GM12865 (cell line): ENCODE measurements around the gene SPRY4.
"Not testable (repeated sequence)": the region's sequence is repeated elsewhere in the genome, so short reads cannot be mapped to it uniquely, and the experiment has no call there.

ENCODE experiments used
- DNase-seq: peaks from one replicate; pipeline ENCODE4 v3.0.0; 2010; ENCODE audit warnings: low read depth
- H3K4me3 ChIP-seq: 2 replicates; pipeline ENCODE4 v1.5.1; 2011; ENCODE audit warnings: mild to moderate bottlenecking, low read depth, low read length, control low read depth
- TF ChIP-seq, protein P1 (sequence below): IDR thresholded peaks from 2 replicates; pipeline ENCODE4 v1.5.1; 2011; ENCODE audit warnings: low read length, control low read depth, low read depth, inconsistent platforms; ENCODE audit not compliant: insufficient read depth; ENCODE audit errors: missing control alignments

SPRY4 gene

DNA sequence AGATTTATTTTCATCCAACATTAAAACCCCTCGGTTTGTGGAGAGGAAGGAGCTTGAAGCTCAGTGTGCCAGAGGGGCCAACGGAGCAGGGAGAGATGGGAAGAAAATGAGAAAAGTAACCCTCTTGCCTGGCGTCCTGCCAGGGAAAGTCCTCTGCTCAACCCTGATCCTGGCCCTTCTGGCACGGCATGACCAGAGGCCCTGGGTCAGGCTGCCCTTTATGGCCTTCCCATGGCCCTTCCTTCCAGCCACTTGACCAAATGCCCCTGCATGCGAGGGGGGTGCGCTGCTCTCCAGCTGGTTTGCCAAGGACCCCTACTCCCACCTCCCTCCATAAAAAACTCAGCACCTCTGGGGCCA is 43.8 kb downstream of the SPRY4 start:
- TF ChIP-seq, protein P1, sequence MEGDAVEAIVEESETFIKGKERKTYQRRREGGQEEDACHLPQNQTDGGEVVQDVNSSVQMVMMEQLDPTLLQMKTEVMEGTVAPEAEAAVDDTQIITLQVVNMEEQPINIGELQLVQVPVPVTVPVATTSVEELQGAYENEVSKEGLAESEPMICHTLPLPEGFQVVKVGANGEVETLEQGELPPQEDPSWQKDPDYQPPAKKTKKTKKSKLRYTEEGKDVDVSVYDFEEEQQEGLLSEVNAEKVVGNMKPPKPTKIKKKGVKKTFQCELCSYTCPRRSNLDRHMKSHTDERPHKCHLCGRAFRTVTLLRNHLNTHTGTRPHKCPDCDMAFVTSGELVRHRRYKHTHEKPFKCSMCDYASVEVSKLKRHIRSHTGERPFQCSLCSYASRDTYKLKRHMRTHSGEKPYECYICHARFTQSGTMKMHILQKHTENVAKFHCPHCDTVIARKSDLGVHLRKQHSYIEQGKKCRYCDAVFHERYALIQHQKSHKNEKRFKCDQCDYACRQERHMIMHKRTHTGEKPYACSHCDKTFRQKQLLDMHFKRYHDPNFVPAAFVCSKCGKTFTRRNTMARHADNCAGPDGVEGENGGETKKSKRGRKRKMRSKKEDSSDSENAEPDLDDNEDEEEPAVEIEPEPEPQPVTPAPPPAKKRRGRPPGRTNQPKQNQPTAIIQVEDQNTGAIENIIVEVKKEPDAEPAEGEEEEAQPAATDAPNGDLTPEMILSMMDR, result no peak
- no peak for DNase-seq
- H3K4me3 ChIP-seq, result no peak overlapping the region

DNA sequence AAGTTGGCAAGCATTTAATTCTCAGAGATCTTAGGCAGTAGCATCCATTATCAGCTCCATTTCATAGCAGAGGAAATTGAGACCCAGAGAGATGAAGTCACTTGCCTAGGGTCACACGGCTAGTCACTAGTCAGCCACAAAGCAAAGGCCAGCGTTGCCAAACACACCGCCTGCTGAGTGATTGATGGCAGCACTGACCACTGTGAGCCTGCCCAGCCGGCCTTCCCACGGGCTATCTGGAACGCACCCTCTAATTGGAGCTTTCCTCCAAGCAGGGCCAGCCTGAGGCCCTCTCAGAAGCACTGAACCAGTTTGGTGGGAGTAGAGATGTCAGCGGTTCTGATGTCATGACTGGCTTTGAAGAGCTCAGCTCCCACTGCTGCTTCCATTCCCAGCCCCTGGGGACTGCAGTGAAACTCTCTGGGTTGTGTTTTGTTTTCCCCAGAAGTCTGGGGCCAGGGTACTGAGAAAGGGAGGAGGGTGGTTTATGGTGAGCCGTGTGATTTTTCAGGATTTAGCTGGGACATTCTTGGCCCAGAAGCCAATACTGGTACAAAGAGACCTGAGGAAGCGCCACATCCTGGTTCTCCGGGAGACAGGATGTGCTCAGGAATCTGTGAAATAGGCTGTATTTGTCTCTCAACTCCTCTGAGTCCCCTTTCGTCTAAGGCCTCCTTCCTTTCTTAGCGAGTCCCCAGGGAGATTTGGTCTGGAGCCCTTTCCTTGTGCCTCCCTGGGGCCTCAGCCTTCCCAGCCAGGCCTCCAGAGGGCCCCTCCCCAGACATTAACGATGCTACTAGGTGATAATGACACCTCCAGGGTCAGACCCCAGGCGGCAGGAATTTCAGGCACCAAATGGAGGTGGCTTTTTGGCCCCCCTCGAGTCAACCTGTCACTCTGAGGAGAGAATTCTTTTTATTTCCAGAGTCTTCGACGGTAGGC is 44.5 kb downstream of the SPRY4 start:
- DNase-seq, result no peak
- no peak overlapping the region for H3K4me3 ChIP-seq
- TF ChIP-seq, protein P1, result no peak

DNA sequence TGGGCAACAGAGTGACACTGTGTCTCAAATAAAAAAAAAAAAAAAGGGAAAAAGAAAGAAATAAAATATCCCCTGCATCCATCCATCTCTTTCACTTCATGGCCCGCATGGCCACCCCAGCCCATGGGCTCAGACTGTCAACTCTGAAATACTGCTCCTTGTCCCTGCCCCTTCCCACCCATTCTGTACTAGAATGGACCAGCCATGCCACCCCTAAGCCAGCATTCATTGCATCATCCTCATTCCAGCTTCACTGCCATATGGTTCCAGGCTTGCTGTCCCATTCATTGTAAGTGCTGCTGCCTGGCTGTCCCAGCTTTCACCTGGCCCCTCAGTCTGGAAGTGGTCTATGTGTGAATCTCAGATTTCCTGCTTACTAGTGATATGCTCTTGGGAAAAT is 46.2 kb downstream of the SPRY4 start:
- DNase-seq, result no peak
- no peak overlapping the region for H3K4me3 ChIP-seq
- TF ChIP-seq, protein P1, result no peak

DNA sequence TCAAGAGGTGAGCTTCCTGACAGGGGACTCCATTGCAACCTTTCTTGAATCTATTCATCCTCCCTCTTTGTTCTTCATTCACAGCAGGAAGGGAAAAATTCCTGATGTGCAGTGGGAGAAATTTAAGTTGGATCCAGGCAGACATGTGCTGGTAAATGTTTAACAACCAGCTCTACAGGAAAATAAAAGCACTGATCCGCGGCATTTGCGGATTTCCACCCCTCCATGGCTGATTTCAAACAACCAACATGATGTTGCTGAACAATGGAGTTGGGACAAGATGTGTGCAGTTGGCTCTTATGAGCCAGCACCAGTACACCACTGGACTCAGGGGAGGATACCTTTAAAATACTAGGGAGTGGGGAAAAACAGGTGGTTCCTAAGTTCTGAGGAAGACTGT is 47.0 kb downstream of the SPRY4 start:
- H3K4me3 ChIP-seq, result no peak overlapping the region
- DNase-seq, result no peak
- TF ChIP-seq, protein P1, result no peak

DNA sequence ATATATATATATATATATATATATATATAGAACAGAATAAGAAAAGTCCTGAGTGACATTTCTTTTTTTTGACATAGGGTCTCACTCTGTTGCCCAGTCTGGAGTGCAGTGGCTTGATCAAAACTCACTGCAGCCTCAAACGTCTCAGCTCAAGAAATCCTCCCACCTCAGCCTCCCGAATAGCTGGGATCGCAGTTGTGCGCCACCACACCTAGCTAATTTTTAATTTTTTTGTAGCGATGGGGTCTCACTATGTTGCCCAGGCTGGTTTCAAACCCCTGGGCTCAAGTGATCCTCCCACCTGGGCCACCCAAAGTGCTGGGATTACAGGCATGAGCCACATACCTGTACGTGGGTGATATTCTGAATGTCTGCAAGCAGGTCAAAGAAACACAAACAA is 48.3 kb downstream of the SPRY4 start:
- H3K4me3 ChIP-seq, result no peak overlapping the region
- TF ChIP-seq, protein P1, result no peak
- no peak for DNase-seq

DNA sequence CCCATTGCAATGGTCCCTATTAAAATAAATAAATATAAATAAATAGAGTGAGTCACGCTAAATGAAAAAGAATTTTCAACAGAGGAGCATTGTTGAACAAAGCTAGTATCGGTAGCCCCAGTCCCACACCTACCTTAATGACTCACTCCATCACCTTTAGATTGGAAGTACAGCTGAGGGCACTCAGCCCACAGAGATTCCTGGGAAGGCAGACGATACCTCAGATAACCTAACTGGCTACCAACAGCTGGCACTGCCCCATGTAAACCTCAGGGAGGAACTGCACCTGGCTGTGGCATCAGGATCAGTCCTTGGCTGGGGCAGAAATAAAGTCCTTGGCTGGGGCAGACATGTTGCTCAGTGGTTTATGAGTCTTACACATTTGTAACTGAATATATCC is 49.3 kb downstream of the SPRY4 start:
- no peak for DNase-seq
- TF ChIP-seq, protein P1, result no peak
- H3K4me3 ChIP-seq, result no peak overlapping the region

DNA sequence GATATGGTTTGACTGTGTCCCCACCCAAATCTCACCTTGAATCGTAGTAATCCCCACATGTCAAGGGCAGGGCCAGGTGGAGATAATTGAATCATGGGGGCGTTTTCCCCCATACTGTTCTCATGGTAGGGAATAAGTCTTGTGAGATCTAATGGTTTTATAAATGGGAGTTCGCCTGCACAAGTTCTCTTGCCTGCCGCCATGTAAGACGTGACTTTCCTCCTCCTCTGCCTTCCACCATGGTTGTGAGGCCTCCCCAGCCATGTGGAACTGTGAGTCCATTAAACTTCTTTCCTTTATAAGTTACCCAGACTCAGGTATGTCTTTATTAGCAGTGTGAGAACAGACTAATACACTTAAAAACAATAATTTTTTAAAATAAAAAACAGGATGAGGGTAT is 52.2 kb downstream of the SPRY4 start:
- not testable (repeated sequence) for DNase-seq, H3K4me3 ChIP-seq

DNA sequence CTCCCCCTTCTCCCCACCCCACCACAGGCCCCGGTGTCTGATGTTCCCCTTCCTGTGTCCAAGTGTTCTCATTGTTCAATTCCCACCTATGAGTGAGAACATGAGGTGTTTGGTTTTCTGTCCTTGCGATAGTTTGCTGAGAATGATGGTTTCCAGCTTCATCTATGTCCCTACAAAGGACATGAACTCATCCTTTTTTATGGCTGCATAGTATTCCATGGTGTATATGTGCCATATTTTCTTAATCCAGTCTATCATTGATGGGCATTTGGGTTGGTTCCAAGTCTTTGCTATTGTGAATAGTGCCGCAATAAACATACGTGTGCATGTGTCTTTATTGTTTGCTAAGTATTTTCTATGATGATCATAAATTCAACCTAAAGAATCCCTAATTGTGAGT is 60.7 kb downstream of the SPRY4 start:
- DNase-seq, H3K4me3 ChIP-seq: not testable (repeated sequence)
